ENCODE measurements around the gene TKTL1. TPM values are rescaled to one million over a fixed set of nuclear protein-coding genes. Genes with fewer than 3 reads are reported as not detected.

TKTL1 gene
- total and polyA plus RNA-seq, 11 donors, result 2.0 to 13.4 (median 7.7) TPM

GRCh38 chrX:154367474-154368308 is 72.1 kb downstream of the TKTL1 start:
- H3K27me3 ChIP-seq, result no peaks in the 10 kb centered on the region
- 57 to 78% (median 64%) methylated on average over 11 to 31 of the region's 31 CpGs for WGBS, 4 donors
- H3K9me3 ChIP-seq, result no peaks in the 10 kb centered on the region
- DNase-seq (no peak), ATAC-seq (no peak)
- peak overlapping the region; percentile 78 to 100 (median 96) for H3K27ac ChIP-seq
- peaks cover 0 to 56% (median 52%) of the 10 kb centered on the region in 9 donors for H3K36me3 ChIP-seq
- peaks cover 0 to 44% (median 23%) of the 10 kb centered on the region in 12 donors for H3K4me1 ChIP-seq
- intact Hi-C loops (cut with DNase I), result no loop called here
- TF ChIP-seq CTCF (IDR thresholded peaks at IDR 0.05) (no peak), POLR2A (IDR thresholded peaks at IDR 0.05) (no peak)
- peak overlapping the region in 10 of 12 donors; percentile 73 to 99 (median 85) for H3K4me3 ChIP-seq

GRCh38 chrX:154368630-154369448 is 73.2 kb downstream of the TKTL1 start:
- Histone ChIP-seq H3K27ac (peak overlapping the region; percentile 78 to 100 (median 96)), H3K36me3 (peaks cover 0 to 45% (median 41%) of the 10 kb centered on the region in 9 donors), H3K9me3 (no peaks in the 10 kb centered on the region), H3K4me3 (peak overlapping the region; percentile 25 to 99 (median 82)), H3K4me1 (peaks cover 0 to 55% (median 29%) of the 10 kb centered on the region in 12 donors), H3K27me3 (no peaks in the 10 kb centered on the region)
- DNase-seq, result peak; percentile 73 to 84 (median 82)
- intact Hi-C loops (cut with DNase I), result no loop called here
- TF ChIP-seq CTCF (IDR thresholded peaks at IDR 0.05) (no peak), POLR2A (IDR thresholded peaks at IDR 0.05) (no peak)
- peak; percentile 31 to 55 (median 44) for ATAC-seq
- 1 to 44% (median 20%) methylated on average over 2 to 16 of the region's 16 CpGs for WGBS, 4 donors

- 0 to 51% (median 18%) methylated on average over 10 to 13 of the region's 13 CpGs for WGBS, 4 donors
- ATAC-seq, result peak; percentile 54 to 76 (median 67)
- H3K27me3 ChIP-seq, result no peaks in the 10 kb centered on the region
- DNase-seq, result peak; percentile 85 to 92 (median 88)
- peak overlapping the region; percentile 73 to 99 (median 82) for H3K4me3 ChIP-seq
- H3K9me3 ChIP-seq, result no peaks in the 10 kb centered on the region
- H3K36me3 ChIP-seq, result peaks cover 0 to 37% (median 33%) of the 10 kb centered on the region in 9 donors
- TF ChIP-seq POLR2A (IDR thresholded peaks at IDR 0.05) (peak in 1 of 2 donors; percentile 53), CTCF (IDR thresholded peaks at IDR 0.05) (no peak)
- peaks cover 0 to 60% (median 33%) of the 10 kb centered on the region in 12 donors for H3K4me1 ChIP-seq
- H3K27ac ChIP-seq, result peak overlapping the region; percentile 78 to 100 (median 96)
- intact Hi-C loops (cut with DNase I), result loop anchor here in 2 of 10 donors (5.0 to 10.0 kb wide), 2 partner anchors 65 to 163 kb away; partner anchors contain the start of gene GDI1 (in 1 of the 2)
Observed at GRCh38 chrX:154369449-154370299, 74.1 kb downstream of the TKTL1 start.

Data from heart left ventricle (tissue), 16 donors.